Skeletal muscle tissue (tissue), 1 donor: Measurements from ENCODE around the gene GPR31. TPM values are rescaled to one million over a fixed set of nuclear protein-coding genes. Genes with fewer than 3 reads are reported as not detected.

Experiments used
- total RNA-seq: library from RNA; depleted of rRNA; stranded (reverse); fragments of >200 nt; gene quantifications from one replicate; pipeline ENCODE4 v1.2.3, GENCODE V29; 2014

Gene GPR31
- total RNA-seq, 1 donor from 2014 or later = not detected

Other genes starting within 250 kb of the GPR31 start
- 20.9 TPM for gene RNASET2, start 201.4 kb downstream of the GPR31 start, total RNA-seq
- 16.7 TPM for gene CEP43, start 158.6 kb downstream of the GPR31 start, total RNA-seq
- gene CCR6, start 34.9 kb downstream of the GPR31 start, total RNA-seq = 0.52 TPM
- gene UNC93A, start 133.3 kb upstream of the GPR31 start, total RNA-seq = not detected
- gene TTLL2, start 167.1 kb upstream of the GPR31 start, total RNA-seq = not detected